Liver (tissue), 9 donors: ENCODE results near the gene PFKFB3. TPM values are rescaled to one million over a fixed set of nuclear protein-coding genes. Genes with fewer than 3 reads are reported as not detected.

Source experiments
- DNase-seq: peaks from one replicate; pipeline ENCODE4 v3.0.0-alpha.2; 2017; ENCODE audit warnings: low spot score
- H3K27ac ChIP-seq, 2 donors: one replicate each; pipeline ENCODE4 v1.7.0; 2013; ENCODE audit warnings: inconsistent platforms in 2 of 2, low read length in 2 of 2, control low read depth in 1 of 2, low read depth in 1 of 2, mild to moderate bottlenecking in 1 of 2
- H3K27me3 ChIP-seq, 4 donors: one replicate each; pipeline versions ENCODE4 v1.6.1 to v1.7.0; 2013; ENCODE audit warnings: low read length in 3 of 4, inconsistent platforms in 1 of 4, mild to moderate bottlenecking in 1 of 4, moderate library complexity in 1 of 4; ENCODE audit not compliant: control insufficient read depth in 4 of 4, insufficient read depth in 4 of 4
- H3K36me3 ChIP-seq, 4 donors: one replicate each; pipeline versions ENCODE4 v1.6.1 to v1.7.0; 2013; ENCODE audit warnings: low read length in 3 of 4, mild to moderate bottlenecking in 3 of 4, low read depth in 1 of 4, moderate library complexity in 1 of 4; ENCODE audit not compliant: control insufficient read depth in 4 of 4, insufficient read depth in 3 of 4
- H3K4me1 ChIP-seq, 4 donors: one replicate each; pipeline versions ENCODE4 v1.6.1 to v1.7.0; 2013; ENCODE audit warnings: low read length in 3 of 4, mild to moderate bottlenecking in 3 of 4, moderate library complexity in 1 of 4; ENCODE audit not compliant: control insufficient read depth in 4 of 4, insufficient read depth in 4 of 4
- H3K4me3 ChIP-seq, 3 donors: one replicate each; pipeline versions ENCODE4 v1.6.1 to v1.7.0; 2013; ENCODE audit warnings: low read length in 3 of 3, control low read depth in 1 of 3, low read depth in 1 of 3, mild to moderate bottlenecking in 1 of 3
- H3K9ac ChIP-seq, 2 donors: one replicate each; pipeline ENCODE4 v1.7.0; 2013; ENCODE audit warnings: low read length in 2 of 2, mild to moderate bottlenecking in 2 of 2, moderate library complexity in 2 of 2, control low read depth in 1 of 2, low read depth in 1 of 2
- H3K9me3 ChIP-seq, 4 donors: one replicate each; pipeline versions ENCODE4 v1.6.1 to v1.7.0; 2013; ENCODE audit warnings: low read length in 3 of 4; ENCODE audit not compliant: control insufficient read depth in 4 of 4
- EGR1 ChIP-seq, 2 donors: IDR thresholded peaks; 2 replicates each; pipeline ENCODE4 v1.6.1; 2016 to 2018; ENCODE audit warnings: antibody characterized with exemption in 2 of 2, low read depth in 2 of 2
- FOXA1 ChIP-seq: IDR thresholded peaks from 2 replicates; pipeline ENCODE4 v1.6.1; 2016; ENCODE audit warnings: antibody characterized with exemption
- FOXA2 ChIP-seq: IDR thresholded peaks from 2 replicates; pipeline ENCODE4 v1.6.1; 2016; ENCODE audit warnings: antibody characterized with exemption
- GABPA ChIP-seq, 2 donors: IDR thresholded peaks in 1 of 2; conservative IDR thresholded peaks in 1 of 2; 2 replicates each; pipeline ENCODE4 v1.6.1; 2016; ENCODE audit warnings: antibody characterized with exemption in 2 of 2, mild to moderate bottlenecking in 1 of 2, moderate library complexity in 1 of 2
- HNF4A ChIP-seq, 2 donors: conservative IDR thresholded peaks; 2 replicates each; pipeline ENCODE4 v1.6.1; 2016; ENCODE audit warnings: antibody characterized with exemption in 2 of 2, mild to moderate bottlenecking in 2 of 2
- HNF4G ChIP-seq: IDR thresholded peaks from 2 replicates; pipeline ENCODE4 v1.6.1; 2016; ENCODE audit warnings: antibody characterized with exemption
- JUND ChIP-seq, 2 donors: IDR thresholded peaks; 2 replicates each; pipeline ENCODE4 v1.6.1; 2016; ENCODE audit warnings: antibody characterized with exemption in 2 of 2
- NR2F2 ChIP-seq: IDR thresholded peaks from 2 replicates; pipeline ENCODE4 v1.6.1; 2016; ENCODE audit warnings: antibody characterized with exemption
- RAD21 ChIP-seq, 2 donors: IDR thresholded peaks; 2 replicates each; pipeline ENCODE4 v1.6.1; 2016; ENCODE audit warnings: antibody characterized with exemption in 2 of 2, mild to moderate bottlenecking in 2 of 2
- RXRA ChIP-seq, 2 donors: IDR thresholded peaks; 2 replicates each; pipeline ENCODE4 v1.6.1; 2017 to 2018; ENCODE audit warnings: antibody characterized with exemption in 2 of 2, mild to moderate bottlenecking in 1 of 2
- SP1 ChIP-seq: IDR thresholded peaks from 2 replicates; pipeline ENCODE4 v1.6.1; 2018; ENCODE audit warnings: antibody characterized with exemption, mild to moderate bottlenecking
- TAF1 ChIP-seq: conservative IDR thresholded peaks from 2 replicates; pipeline ENCODE4 v1.6.1; 2016; ENCODE audit warnings: antibody characterized with exemption, mild to moderate bottlenecking
- YY1 ChIP-seq: IDR thresholded peaks from 2 replicates; pipeline ENCODE4 v1.6.1; 2016; ENCODE audit warnings: antibody characterized with exemption, mild to moderate bottlenecking
- WGBS: extraction: QIAGEN DNeasy Blood & Tissue Kit; methylation state at CpG from one replicate; pipeline ENCODE4 v1.1.7; 2013; 5-methylcytosine and 5-hydroxymethylcytosine counted together
- polyA plus RNA-seq, 2 donors: library from polyadenylated mRNA; stranded (reverse) in 1 of 2; unstranded in 1 of 2; fragments of 200-250 nt in 1 of 2; fragments of >200 nt in 1 of 2; fragmentation: Nextera tagmentation in 1 of 2; extraction: Ambion mirVana in 1 of 2; gene quantifications; one replicate each; pipeline versions ENCODE4 v1.2.1 to v1.2.3, GENCODE V29; 2013 to 2015
- total RNA-seq, 2 donors: library from RNA; depleted of rRNA; stranded (reverse); fragments of >200 nt; gene quantifications; one replicate each; pipeline ENCODE4 v1.2.3, GENCODE V29; 2014
- TF ChIP-seq, protein P1 (sequence below): IDR thresholded peaks from 2 replicates; pipeline ENCODE4 v1.6.1; 2016; ENCODE audit warnings: antibody characterized with exemption
- TF ChIP-seq, protein P2 (sequence below): IDR thresholded peaks from 2 replicates; pipeline ENCODE4 v1.6.1; 2016; ENCODE audit warnings: antibody characterized with exemption
- TF ChIP-seq, protein P3 (sequence below): IDR thresholded peaks from 2 replicates; pipeline ENCODE4 v1.6.1; 2016; ENCODE audit warnings: antibody characterized with exemption
- TF ChIP-seq, protein P4 (sequence below): IDR thresholded peaks from 2 replicates; pipeline ENCODE4 v1.6.1; 2016; ENCODE audit warnings: antibody characterized with exemption, mild to moderate bottlenecking
- TF ChIP-seq, protein P5 (sequence below): fragments of 150-350 bp; IDR thresholded peaks from 2 replicates; pipeline ENCODE4 v1.5.1; 2017; ENCODE audit warnings: improper control_type of control experiment, low read depth, low read length; ENCODE audit not compliant: missing input control
- donor health status: healthy.
- donor health status: healthy.
- donor health status: healthy.
- donor health status: healthy.
- donor health status: healthy.

PFKFB3 gene
- total and polyA plus RNA-seq, 4 donors: 1.6 to 9.1 (median 5.8) TPM

DNA sequence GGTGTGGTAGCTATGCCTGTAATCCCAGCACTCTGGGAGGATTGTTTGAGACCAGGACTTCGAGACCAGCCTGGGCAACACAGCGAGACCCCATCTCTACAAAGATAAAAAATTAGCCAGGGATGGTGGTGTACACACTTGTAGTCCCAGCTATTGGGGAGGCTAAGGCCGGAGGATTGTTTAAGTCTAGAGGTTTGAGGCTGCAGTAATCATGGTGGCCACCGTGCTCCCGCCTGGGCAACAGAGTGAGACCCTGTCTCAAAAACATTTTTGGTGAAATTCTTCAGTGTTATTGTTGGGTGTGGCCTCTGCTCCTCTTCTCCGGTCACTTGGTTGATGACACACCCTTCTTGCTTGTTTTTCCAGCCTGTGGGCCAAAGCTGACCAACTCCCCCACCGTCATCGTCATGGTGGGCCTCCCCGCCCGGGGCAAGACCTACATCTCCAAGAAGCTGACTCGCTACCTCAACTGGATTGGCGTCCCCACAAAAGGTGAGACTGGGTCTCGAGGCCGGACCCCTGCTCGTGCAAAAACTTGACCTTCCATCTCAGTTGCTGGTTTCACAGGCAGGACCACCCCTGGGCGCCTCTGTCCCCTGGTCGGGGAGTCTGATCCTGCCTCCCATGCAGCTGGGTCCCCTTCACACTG is 10.6 kb downstream of the PFKFB3 start:
- H3K27ac ChIP-seq: no peak overlapping the region
- no peak overlapping the region for H3K9ac ChIP-seq
- H3K27me3 ChIP-seq: no peaks in the 10 kb centered on the region
- WGBS: 91% methylated on average over 17 of the region's 17 CpGs
- peaks cover 0 to 5% (median 2%) of the 10 kb centered on the region in 4 donors for H3K4me1 ChIP-seq
- H3K36me3 ChIP-seq: peaks cover 9 to 33% (median 16%) of the 10 kb centered on the region in 4 donors
- DNase-seq: no peak
- no peaks in the 10 kb centered on the region for H3K9me3 ChIP-seq
- no peak overlapping the region for H3K4me3 ChIP-seq
- TF ChIP-seq, protein P1, sequence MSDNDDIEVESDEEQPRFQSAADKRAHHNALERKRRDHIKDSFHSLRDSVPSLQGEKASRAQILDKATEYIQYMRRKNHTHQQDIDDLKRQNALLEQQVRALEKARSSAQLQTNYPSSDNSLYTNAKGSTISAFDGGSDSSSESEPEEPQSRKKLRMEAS: no peak
- TF ChIP-seq FOXA1 (no peak), FOXA2 (no peak)
- TF ChIP-seq, protein P2, sequence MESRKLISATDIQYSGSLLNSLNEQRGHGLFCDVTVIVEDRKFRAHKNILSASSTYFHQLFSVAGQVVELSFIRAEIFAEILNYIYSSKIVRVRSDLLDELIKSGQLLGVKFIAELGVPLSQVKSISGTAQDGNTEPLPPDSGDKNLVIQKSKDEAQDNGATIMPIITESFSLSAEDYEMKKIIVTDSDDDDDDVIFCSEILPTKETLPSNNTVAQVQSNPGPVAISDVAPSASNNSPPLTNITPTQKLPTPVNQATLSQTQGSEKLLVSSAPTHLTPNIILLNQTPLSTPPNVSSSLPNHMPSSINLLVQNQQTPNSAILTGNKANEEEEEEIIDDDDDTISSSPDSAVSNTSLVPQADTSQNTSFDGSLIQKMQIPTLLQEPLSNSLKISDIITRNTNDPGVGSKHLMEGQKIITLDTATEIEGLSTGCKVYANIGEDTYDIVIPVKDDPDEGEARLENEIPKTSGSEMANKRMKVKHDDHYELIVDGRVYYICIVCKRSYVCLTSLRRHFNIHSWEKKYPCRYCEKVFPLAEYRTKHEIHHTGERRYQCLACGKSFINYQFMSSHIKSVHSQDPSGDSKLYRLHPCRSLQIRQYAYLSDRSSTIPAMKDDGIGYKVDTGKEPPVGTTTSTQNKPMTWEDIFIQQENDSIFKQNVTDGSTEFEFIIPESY: no peak

DNA sequence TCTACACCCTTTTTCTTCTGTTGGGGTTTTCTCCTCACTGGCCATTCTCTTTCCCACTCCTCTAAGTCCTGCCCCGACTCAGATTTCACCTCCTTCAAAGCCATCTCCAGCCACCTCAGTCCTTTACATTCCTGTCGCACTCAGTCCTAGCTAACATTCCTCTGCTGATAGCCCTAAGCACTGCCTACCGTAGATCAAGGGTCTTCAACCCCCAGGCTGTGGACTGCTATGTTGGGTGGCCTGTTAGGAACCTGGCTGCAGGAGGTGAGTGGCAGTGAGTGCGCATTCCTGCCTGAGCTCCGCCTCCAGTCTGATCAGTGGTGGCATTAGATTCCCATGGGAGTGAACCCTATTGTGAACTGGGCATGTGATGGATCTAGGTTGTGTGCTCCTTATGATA is 11.2 kb downstream of the PFKFB3 start:
- Histone ChIP-seq H3K4me3 (no peak overlapping the region), H3K36me3 (peaks cover 9 to 36% (median 18%) of the 10 kb centered on the region in 4 donors), H3K27me3 (no peaks in the 10 kb centered on the region), H3K27ac (no peak overlapping the region), H3K9me3 (no peaks in the 10 kb centered on the region), H3K9ac (no peak overlapping the region), H3K4me1 (peaks cover 0 to 5% (median 2%) of the 10 kb centered on the region in 4 donors)
- TF ChIP-seq FOXA2 (no peak), NR2F2 (no peak), FOXA1 (no peak), SP1 (no peak), YY1 (no peak), HNF4A (conservative IDR thresholded peaks at IDR 0.05) (no peak), RAD21 (IDR thresholded peaks at IDR 0.05) (no peak), JUND (IDR thresholded peaks at IDR 0.05) (no peak), RXRA (IDR thresholded peaks at IDR 0.05) (no peak), HNF4G (no peak), EGR1 (IDR thresholded peaks at IDR 0.05; ENCODE audit: low read depth in 2 of 2) (no peak), GABPA (IDR thresholded peaks at IDR 0.05 in 1 of 2, conservative IDR thresholded peaks at IDR 0.05 in 1 of 2) (no peak), TAF1 (no peak)
- TF ChIP-seq, protein P1: no peak
- TF ChIP-seq, protein P2: no peak
- TF ChIP-seq, protein P3, sequence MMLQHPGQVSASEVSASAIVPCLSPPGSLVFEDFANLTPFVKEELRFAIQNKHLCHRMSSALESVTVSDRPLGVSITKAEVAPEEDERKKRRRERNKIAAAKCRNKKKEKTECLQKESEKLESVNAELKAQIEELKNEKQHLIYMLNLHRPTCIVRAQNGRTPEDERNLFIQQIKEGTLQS: no peak
- TF ChIP-seq, protein P4, sequence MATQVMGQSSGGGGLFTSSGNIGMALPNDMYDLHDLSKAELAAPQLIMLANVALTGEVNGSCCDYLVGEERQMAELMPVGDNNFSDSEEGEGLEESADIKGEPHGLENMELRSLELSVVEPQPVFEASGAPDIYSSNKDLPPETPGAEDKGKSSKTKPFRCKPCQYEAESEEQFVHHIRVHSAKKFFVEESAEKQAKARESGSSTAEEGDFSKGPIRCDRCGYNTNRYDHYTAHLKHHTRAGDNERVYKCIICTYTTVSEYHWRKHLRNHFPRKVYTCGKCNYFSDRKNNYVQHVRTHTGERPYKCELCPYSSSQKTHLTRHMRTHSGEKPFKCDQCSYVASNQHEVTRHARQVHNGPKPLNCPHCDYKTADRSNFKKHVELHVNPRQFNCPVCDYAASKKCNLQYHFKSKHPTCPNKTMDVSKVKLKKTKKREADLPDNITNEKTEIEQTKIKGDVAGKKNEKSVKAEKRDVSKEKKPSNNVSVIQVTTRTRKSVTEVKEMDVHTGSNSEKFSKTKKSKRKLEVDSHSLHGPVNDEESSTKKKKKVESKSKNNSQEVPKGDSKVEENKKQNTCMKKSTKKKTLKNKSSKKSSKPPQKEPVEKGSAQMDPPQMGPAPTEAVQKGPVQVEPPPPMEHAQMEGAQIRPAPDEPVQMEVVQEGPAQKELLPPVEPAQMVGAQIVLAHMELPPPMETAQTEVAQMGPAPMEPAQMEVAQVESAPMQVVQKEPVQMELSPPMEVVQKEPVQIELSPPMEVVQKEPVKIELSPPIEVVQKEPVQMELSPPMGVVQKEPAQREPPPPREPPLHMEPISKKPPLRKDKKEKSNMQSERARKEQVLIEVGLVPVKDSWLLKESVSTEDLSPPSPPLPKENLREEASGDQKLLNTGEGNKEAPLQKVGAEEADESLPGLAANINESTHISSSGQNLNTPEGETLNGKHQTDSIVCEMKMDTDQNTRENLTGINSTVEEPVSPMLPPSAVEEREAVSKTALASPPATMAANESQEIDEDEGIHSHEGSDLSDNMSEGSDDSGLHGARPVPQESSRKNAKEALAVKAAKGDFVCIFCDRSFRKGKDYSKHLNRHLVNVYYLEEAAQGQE: no peak
- TF ChIP-seq, protein P5, sequence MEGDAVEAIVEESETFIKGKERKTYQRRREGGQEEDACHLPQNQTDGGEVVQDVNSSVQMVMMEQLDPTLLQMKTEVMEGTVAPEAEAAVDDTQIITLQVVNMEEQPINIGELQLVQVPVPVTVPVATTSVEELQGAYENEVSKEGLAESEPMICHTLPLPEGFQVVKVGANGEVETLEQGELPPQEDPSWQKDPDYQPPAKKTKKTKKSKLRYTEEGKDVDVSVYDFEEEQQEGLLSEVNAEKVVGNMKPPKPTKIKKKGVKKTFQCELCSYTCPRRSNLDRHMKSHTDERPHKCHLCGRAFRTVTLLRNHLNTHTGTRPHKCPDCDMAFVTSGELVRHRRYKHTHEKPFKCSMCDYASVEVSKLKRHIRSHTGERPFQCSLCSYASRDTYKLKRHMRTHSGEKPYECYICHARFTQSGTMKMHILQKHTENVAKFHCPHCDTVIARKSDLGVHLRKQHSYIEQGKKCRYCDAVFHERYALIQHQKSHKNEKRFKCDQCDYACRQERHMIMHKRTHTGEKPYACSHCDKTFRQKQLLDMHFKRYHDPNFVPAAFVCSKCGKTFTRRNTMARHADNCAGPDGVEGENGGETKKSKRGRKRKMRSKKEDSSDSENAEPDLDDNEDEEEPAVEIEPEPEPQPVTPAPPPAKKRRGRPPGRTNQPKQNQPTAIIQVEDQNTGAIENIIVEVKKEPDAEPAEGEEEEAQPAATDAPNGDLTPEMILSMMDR: no peak
- DNase-seq: no peak
- 96% methylated on average over 5 of the region's 5 CpGs for WGBS
